Activated CD4-positive, alpha-beta T cell treated with anti-CD3 and anti-CD28 coated beads, Interleukin-2, amount 50 U/mL, for 16 hours (primary cell): ENCODE data around the gene POLR1E.

Source experiments
- DNase-seq: peaks from one replicate; pipeline ENCODE4 v3.0.0-alpha.2; 2020

Gene POLR1E

GRCh38 chr9:37541465-37541864 lies 55.7 kb downstream of the POLR1E start:
- no peak for DNase-seq

- no peak for DNase-seq
Observed at GRCh38 chr9:37542488-37542887, 56.7 kb downstream of the POLR1E start.

- DNase-seq, result no peak
Observed at GRCh38 chr9:37542895-37543294, 57.1 kb downstream of the POLR1E start.

- no peak for DNase-seq
Observed at GRCh38 chr9:37543468-37543867, 57.7 kb downstream of the POLR1E start.

GRCh38 chr9:37547328-37547878 lies 61.7 kb downstream of the POLR1E start:
- DNase-seq, result no peak

- no peak for DNase-seq
Observed at GRCh38 chr9:37549527-37549926, 63.8 kb downstream of the POLR1E start.

- no peak for DNase-seq
Observed at GRCh38 chr9:37550781-37551180, 65.0 kb downstream of the POLR1E start.

- no peak for DNase-seq
Observed at GRCh38 chr9:37551468-37551867, 65.7 kb downstream of the POLR1E start.

- DNase-seq, result no peak
Observed at GRCh38 chr9:37551888-37552287, 66.1 kb downstream of the POLR1E start.
